ENCODE results near the gene FARP2.
A peak's percentile ranks its signal among the peaks of the same experiment; 100 is the strongest.

The FARP2 gene

GRCh38 chr2:241329669-241330615 is 26.1 kb upstream of the FARP2 start:
- no peaks in the 10 kb centered on the region for H3K4me1 ChIP-seq (ENCODE audit: control insufficient read depth, insufficient read depth, low read length)
- H3K27ac ChIP-seq (ENCODE audit: extremely low read depth, low read depth, low read length): no peak overlapping the region
- TF ChIP-seq MEIS1 (CRISPR knock-in tag; IDR thresholded peaks at IDR 0.05; ENCODE audit: borderline replicate concordance): no peak
- TF ChIP-seq ZNF664 (tag by site-specific recombination; IDR thresholded peaks at IDR 0.05): no peak
- peak; percentile 65 for TF ChIP-seq SCRT2 (tag by site-specific recombination; IDR thresholded peaks at IDR 0.05)
- TF ChIP-seq, protein P1, sequence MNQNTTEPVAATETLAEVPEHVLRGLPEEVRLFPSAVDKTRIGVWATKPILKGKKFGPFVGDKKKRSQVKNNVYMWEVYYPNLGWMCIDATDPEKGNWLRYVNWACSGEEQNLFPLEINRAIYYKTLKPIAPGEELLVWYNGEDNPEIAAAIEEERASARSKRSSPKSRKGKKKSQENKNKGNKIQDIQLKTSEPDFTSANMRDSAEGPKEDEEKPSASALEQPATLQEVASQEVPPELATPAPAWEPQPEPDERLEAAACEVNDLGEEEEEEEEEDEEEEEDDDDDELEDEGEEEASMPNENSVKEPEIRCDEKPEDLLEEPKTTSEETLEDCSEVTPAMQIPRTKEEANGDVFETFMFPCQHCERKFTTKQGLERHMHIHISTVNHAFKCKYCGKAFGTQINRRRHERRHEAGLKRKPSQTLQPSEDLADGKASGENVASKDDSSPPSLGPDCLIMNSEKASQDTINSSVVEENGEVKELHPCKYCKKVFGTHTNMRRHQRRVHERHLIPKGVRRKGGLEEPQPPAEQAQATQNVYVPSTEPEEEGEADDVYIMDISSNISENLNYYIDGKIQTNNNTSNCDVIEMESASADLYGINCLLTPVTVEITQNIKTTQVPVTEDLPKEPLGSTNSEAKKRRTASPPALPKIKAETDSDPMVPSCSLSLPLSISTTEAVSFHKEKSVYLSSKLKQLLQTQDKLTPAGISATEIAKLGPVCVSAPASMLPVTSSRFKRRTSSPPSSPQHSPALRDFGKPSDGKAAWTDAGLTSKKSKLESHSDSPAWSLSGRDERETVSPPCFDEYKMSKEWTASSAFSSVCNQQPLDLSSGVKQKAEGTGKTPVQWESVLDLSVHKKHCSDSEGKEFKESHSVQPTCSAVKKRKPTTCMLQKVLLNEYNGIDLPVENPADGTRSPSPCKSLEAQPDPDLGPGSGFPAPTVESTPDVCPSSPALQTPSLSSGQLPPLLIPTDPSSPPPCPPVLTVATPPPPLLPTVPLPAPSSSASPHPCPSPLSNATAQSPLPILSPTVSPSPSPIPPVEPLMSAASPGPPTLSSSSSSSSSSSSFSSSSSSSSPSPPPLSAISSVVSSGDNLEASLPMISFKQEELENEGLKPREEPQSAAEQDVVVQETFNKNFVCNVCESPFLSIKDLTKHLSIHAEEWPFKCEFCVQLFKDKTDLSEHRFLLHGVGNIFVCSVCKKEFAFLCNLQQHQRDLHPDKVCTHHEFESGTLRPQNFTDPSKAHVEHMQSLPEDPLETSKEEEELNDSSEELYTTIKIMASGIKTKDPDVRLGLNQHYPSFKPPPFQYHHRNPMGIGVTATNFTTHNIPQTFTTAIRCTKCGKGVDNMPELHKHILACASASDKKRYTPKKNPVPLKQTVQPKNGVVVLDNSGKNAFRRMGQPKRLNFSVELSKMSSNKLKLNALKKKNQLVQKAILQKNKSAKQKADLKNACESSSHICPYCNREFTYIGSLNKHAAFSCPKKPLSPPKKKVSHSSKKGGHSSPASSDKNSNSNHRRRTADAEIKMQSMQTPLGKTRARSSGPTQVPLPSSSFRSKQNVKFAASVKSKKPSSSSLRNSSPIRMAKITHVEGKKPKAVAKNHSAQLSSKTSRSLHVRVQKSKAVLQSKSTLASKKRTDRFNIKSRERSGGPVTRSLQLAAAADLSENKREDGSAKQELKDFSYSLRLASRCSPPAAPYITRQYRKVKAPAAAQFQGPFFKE (tag by site-specific recombination; IDR thresholded peaks at IDR 0.05; ENCODE audit: borderline replicate concordance): no peak
- TF ChIP-seq ZNF10 (tag by site-specific recombination; IDR thresholded peaks at IDR 0.05): no peak
- no peaks in the 10 kb centered on the region for H3K9me3 ChIP-seq (ENCODE audit: control insufficient read depth, insufficient read depth, low read depth, low read length)
- H3K36me3 ChIP-seq (ENCODE audit: control insufficient read depth in 2 of 2, insufficient read depth in 1 of 2, low read length in 2 of 2): peaks cover 48 to 71% of the 10 kb centered on the region in 2 experiments
- no peak overlapping the region for H3K4me3 ChIP-seq (ENCODE audit: low read depth, low read length)
- POLR2A ChIA-PET: interaction anchor here (1.1 kb wide), 1 partner anchor 29 kb away, joined by 3 read pairs; no protein-coding TSS in a partner anchor
- CTCF ChIA-PET: interaction anchor here (0.6 to 0.7 kb wide), 2 partner anchors 226 to 478 kb away, joined by 3 read pairs; no protein-coding TSS in a partner anchor

DNA sequence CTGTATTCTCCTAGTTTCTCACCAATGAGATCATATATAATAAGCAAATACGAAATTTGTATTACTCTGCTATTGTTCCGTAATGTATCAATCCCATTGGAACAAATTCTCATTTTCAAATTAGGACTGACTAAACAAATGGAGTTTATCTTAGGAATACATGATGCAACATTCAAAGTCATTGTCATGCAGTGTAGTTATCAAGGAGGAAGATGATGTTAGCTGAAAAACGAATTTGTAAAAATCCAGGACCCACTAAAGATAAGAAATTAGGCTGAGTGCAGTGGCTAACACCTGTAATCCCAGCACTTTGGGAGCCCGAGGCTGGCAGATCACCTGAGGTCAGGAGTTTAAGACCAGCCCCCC is 25.5 kb upstream of the FARP2 start:
- peaks cover 41 to 72% of the 10 kb centered on the region in 2 experiments for H3K36me3 ChIP-seq (ENCODE audit: control insufficient read depth in 2 of 2, insufficient read depth in 1 of 2, low read length in 2 of 2)
- CTCF ChIA-PET: interaction anchor here (0.6 kb wide), 2 partner anchors 9 to 226 kb away, joined by 3 read pairs; no protein-coding TSS in a partner anchor

GRCh38 chr2:241334813-241335212 is 21.3 kb upstream of the FARP2 start:
- H3K36me3 ChIP-seq (ENCODE audit: control insufficient read depth in 2 of 2, insufficient read depth in 1 of 2, low read length in 2 of 2): peaks cover 34 to 79% of the 10 kb centered on the region in 2 experiments
- H3K4me1 ChIP-seq (ENCODE audit: control insufficient read depth, insufficient read depth, low read length): no peaks in the 10 kb centered on the region
- no peaks in the 10 kb centered on the region for H3K9me3 ChIP-seq (ENCODE audit: control insufficient read depth, insufficient read depth, low read depth, low read length)
- no peak overlapping the region for H3K27ac ChIP-seq (ENCODE audit: extremely low read depth, low read depth, low read length)
- ChIA-PET POLR2A (no interaction called here), CTCF (no interaction called here)
- no peak overlapping the region for H3K4me3 ChIP-seq (ENCODE audit: low read depth, low read length)
- TF ChIP-seq ZNF837 (tag by site-specific recombination; IDR thresholded peaks at IDR 0.05): no peak
- no peak for TF ChIP-seq ZNF37A (tag by site-specific recombination; IDR thresholded peaks at IDR 0.05)
- TF ChIP-seq ZNF544 (tag by site-specific recombination; IDR thresholded peaks at IDR 0.05): no peak
- TF ChIP-seq, protein P2, sequence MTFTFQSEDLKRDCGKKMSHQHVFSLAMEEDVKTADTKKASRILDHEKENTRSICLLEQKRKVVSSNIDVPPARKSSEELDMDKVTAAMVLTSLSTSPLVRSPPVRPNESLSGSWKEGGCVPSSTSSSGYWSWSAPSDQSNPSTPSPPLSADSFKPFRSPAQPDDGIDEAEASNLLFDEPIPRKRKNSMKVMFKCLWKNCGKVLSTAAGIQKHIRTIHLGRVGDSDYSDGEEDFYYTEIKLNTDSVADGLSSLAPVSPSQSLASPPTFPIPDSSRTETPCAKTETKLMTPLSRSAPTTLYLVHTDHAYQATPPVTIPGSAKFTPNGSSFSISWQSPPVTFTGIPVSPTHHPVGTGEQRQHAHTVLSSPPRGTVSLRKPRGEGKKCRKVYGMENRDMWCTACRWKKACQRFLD (tag by site-specific recombination; IDR thresholded peaks at IDR 0.05): no peak
- no peak for TF ChIP-seq ZNF174 (tag by site-specific recombination; IDR thresholded peaks at IDR 0.05)
- no peak for TF ChIP-seq ZNF645 (tag by site-specific recombination; IDR thresholded peaks at IDR 0.05)
- no peak for TF ChIP-seq TRIM28 (IDR thresholded peaks at IDR 0.05; ENCODE audit: borderline replicate concordance, low read length)
- TF ChIP-seq ZIC2 (tag by site-specific recombination; IDR thresholded peaks at IDR 0.05): no peak
- TF ChIP-seq ZNF560 (tag by site-specific recombination; IDR thresholded peaks at IDR 0.05; ENCODE audit: borderline replicate concordance): no peak
- TF ChIP-seq, protein P3, sequence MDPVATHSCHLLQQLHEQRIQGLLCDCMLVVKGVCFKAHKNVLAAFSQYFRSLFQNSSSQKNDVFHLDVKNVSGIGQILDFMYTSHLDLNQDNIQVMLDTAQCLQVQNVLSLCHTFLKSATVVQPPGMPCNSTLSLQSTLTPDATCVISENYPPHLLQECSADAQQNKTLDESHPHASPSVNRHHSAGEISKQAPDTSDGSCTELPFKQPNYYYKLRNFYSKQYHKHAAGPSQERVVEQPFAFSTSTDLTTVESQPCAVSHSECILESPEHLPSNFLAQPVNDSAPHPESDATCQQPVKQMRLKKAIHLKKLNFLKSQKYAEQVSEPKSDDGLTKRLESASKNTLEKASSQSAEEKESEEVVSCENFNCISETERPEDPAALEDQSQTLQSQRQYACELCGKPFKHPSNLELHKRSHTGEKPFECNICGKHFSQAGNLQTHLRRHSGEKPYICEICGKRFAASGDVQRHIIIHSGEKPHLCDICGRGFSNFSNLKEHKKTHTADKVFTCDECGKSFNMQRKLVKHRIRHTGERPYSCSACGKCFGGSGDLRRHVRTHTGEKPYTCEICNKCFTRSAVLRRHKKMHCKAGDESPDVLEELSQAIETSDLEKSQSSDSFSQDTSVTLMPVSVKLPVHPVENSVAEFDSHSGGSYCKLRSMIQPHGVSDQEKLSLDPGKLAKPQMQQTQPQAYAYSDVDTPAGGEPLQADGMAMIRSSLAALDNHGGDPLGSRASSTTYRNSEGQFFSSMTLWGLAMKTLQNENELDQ (tag by site-specific recombination; IDR thresholded peaks at IDR 0.05; ENCODE audit: low read depth): no peak
- TF ChIP-seq ZNF324 (tag by site-specific recombination; IDR thresholded peaks at IDR 0.05): no peak

More for the DNA sequence above, 25.5 kb upstream of the FARP2 start:
- H3K9me3 ChIP-seq (ENCODE audit: control insufficient read depth, insufficient read depth, low read depth, low read length): no peaks in the 10 kb centered on the region
- TF ChIP-seq KLF16 (tag by site-specific recombination; IDR thresholded peaks at IDR 0.05): no peak
- no peak for TF ChIP-seq ZNF777 (tag by site-specific recombination; IDR thresholded peaks at IDR 0.05; ENCODE audit: borderline replicate concordance)
- TF ChIP-seq, protein P4, sequence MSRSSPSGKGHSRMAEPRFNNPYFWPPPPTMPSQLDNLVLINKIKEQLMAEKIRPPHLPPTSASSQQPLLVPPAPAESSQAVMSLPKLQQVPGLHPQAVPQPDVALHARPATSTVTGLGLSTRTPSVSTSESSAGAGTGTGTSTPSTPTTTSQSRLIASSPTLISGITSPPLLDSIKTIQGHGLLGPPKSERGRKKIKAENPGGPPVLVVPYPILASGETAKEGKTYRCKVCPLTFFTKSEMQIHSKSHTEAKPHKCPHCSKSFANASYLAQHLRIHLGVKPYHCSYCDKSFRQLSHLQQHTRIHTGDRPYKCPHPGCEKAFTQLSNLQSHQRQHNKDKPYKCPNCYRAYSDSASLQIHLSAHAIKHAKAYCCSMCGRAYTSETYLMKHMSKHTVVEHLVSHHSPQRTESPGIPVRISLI (tag by site-specific recombination; IDR thresholded peaks at IDR 0.05): no peak
- H3K4me1 ChIP-seq (ENCODE audit: control insufficient read depth, insufficient read depth, low read length): no peaks in the 10 kb centered on the region
- POLR2A ChIA-PET: interaction anchor here (1.1 kb wide), 1 partner anchor 28 kb away, joined by 3 read pairs; no protein-coding TSS in a partner anchor
- no peak overlapping the region for H3K27ac ChIP-seq (ENCODE audit: extremely low read depth, low read depth, low read length)
- no peak overlapping the region for H3K4me3 ChIP-seq (ENCODE audit: low read depth, low read length)

Data from HEK293 (cell line).